GM13977 (cell line): ENCODE measurements around the gene CLCN1.
A peak's percentile ranks its signal among the peaks of the same experiment; 100 is the strongest.
"Not testable (repeated sequence)": the region's sequence is repeated elsewhere in the genome, so short reads cannot be mapped to it uniquely, and the experiment has no call there.

Experiments used
- DNase-seq: peaks from one replicate; pipeline ENCODE4 v3.0.0; 2012; ENCODE audit warnings: low spot score
- in situ Hi-C: fragments of 300-500 bp; cut with MboI; formaldehyde crosslinking; loops from one replicate; pipeline ENCODE4 v1.12.0; 2022; ENCODE audit warnings: low sequenced_read_pairs, low pct_unique_long_range_greater_than_20kb, mixed read lengths, inconsistent platforms; ENCODE audit not compliant: unreplicated experiment
- TF ChIP-seq, protein P1 (sequence below): IDR thresholded peaks from 2 replicates; pipeline ENCODE4 v1.5.1; 2012; ENCODE audit warnings: mild to moderate bottlenecking, control low read depth; ENCODE audit not compliant: insufficient read depth; ENCODE audit errors: extremely low read depth, missing control alignments

CLCN1 gene

GRCh38 chr7:143285806-143286521, 29.9 kb upstream of the CLCN1 start:
- in situ Hi-C loops: no loop called here
- TF ChIP-seq, protein P1, sequence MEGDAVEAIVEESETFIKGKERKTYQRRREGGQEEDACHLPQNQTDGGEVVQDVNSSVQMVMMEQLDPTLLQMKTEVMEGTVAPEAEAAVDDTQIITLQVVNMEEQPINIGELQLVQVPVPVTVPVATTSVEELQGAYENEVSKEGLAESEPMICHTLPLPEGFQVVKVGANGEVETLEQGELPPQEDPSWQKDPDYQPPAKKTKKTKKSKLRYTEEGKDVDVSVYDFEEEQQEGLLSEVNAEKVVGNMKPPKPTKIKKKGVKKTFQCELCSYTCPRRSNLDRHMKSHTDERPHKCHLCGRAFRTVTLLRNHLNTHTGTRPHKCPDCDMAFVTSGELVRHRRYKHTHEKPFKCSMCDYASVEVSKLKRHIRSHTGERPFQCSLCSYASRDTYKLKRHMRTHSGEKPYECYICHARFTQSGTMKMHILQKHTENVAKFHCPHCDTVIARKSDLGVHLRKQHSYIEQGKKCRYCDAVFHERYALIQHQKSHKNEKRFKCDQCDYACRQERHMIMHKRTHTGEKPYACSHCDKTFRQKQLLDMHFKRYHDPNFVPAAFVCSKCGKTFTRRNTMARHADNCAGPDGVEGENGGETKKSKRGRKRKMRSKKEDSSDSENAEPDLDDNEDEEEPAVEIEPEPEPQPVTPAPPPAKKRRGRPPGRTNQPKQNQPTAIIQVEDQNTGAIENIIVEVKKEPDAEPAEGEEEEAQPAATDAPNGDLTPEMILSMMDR: no peak
- DNase-seq: no peak

DNA sequence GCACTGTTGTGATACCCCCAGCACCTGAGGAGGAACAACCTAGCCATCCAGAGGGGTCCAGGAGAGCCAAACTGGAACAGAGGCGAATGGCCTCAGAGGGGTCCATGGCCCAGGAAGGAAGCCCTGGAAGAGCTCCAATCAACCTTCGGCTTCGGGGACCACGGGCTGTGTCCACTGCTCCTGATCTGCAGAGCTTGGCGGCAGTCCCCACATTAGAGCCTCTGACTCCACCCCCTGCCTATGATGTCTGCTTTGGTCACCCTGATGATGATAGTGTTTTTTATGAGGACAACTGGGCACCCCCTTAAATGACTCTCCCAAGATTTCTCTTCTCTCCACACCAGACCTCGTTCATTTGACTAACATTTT, 29.4 kb upstream of the CLCN1 start:
- in situ Hi-C loops: no loop called here
- TF ChIP-seq, protein P1: no peak
- no peak for DNase-seq

GRCh38 chr7:143287339-143287934, 28.5 kb upstream of the CLCN1 start:
- in situ Hi-C loops: no loop called here
- no peak for DNase-seq
- TF ChIP-seq, protein P1: no peak

GRCh38 chr7:143287935-143288826, 27.7 kb upstream of the CLCN1 start, which contains the start of gene CASP2:
Gene CASP2 (plus strand): TSS chr7:143288351. CDS start chr7:143288456, 105 bp downstream.
- in situ Hi-C loops: no loop called here
- DNase-seq: peak; percentile 99
- TF ChIP-seq, protein P1: peak; percentile 49

- in situ Hi-C loops: no loop called here
- DNase-seq: no peak
- TF ChIP-seq, protein P1: no peak
These were observed 27.1 kb upstream of the CLCN1 start for GRCh38 chr7:143288836-143289235.

GRCh38 chr7:143289421-143289820, 26.5 kb upstream of the CLCN1 start:
- no peak for DNase-seq
- in situ Hi-C loops: no loop called here
- TF ChIP-seq, protein P1: no peak

- in situ Hi-C loops, DNase-seq: not testable (repeated sequence)
These were observed 26.0 kb upstream of the CLCN1 start for GRCh38 chr7:143289888-143290287.
